Measurements from ENCODE around the gene NAA38. TPM values are rescaled to one million over a fixed set of nuclear protein-coding genes. Genes with fewer than 3 reads are reported as not detected.
A peak's percentile ranks its signal among the peaks of the same experiment; 100 is the strongest.

NAA38 gene
- 41.0 to 130 TPM (median 70.9 TPM) in 3 replicates for polyA plus RNA-seq
- polyA plus RNA-seq (2011; ENCODE audit: low read depth): 31.0 TPM
- polyA plus RNA-seq (2011; cell fraction: cytosol; rRNA removed): 30.0 and 56.4 TPM in 2 replicates
- polyA plus RNA-seq (2011; cell fraction: nucleus; rRNA removed): 21.9 and 22.5 TPM in 2 replicates
- 51.7 and 115 TPM in 2 replicates for polyA plus RNA-seq (2012; ENCODE audit: low replicate concordance)
- polyA minus RNA-seq: 11.5 to 53.1 TPM (median 28.6 TPM) in 3 replicates
- polyA minus RNA-seq (2011; cell fraction: cytosol; rRNA and poly(A)+ RNA removed): 221 TPM
- 8.3 and 23.7 TPM in 2 replicates for polyA minus RNA-seq (2011; cell fraction: nucleus; rRNA and poly(A)+ RNA removed)

DNA sequence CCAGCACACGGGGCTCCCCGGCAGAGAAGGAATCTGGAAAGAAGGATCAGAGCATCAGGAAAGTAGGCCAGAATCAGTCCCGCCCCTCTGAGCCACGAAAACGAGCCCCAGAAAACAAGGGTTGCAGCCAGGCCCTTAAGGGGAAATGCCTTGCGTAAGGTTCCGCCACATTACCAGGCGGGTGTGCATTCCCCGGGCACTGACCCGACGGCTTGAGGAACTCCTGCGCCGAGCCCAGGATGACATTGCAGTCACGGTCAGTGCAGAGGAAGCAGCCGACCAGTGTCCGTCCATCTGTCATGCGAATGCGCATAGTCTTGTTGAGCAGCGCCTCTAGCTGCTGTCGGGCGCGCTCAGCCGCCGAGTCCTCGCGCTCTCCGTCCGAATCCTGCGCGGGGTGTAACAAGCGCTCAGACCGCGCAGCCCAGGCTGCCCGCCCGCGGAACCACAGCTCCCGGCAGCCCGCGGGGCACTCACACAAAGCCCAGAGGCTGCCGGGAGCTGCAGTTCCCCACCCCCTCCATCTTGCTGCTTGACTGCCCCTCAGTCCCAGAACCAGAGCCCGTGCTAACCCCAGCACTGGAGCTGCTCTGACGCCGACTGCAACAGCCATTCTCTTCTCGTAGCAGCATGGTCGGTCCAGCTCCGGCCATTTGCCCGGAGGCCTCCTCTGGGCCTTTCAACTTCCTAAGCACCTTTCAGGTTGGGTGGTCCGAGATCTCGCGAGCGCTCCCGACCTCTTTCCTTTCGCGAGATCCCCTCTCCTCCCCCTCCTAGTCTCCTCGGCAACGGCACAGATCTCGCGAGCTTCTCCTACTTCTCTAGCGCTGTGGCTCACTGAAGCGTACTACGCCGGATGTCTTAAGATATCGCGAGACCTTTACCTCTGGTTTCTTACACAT, at the start of gene NAA38:
NAA38 (minus strand) TSS at position 749 of the 902 bp plus-strand sequence; CDS start at position 653, 96 bp downstream.
- H3K36me3 ChIP-seq (ENCODE audit: control insufficient read depth in 2 of 2, extremely low read depth in 1 of 2, insufficient read depth in 2 of 2, low read length in 2 of 2): peaks cover 17 to 18% of the 10 kb centered on the region in 2 experiments
- peak within 1 kb of the TSS; percentile 97 for H3K4me2 ChIP-seq (ENCODE audit: control insufficient read depth, extremely low read depth, insufficient read depth, low read depth, low read length)
- peaks cover 32% of the 10 kb centered on the region for H3K79me2 ChIP-seq (ENCODE audit: control insufficient read depth, insufficient read depth, low read length)
- FAIRE-seq (peak; percentile 91), DNase-seq (ENCODE audit: low read depth, low spot score) (peak; percentile 98)
- no peak for TF ChIP-seq EZH2 (IDR thresholded peaks at IDR 0.05; ENCODE audit: low read length)
- TF ChIP-seq CTCF (optimal IDR thresholded peaks at IDR 0.05 in 1 of 3, IDR thresholded peaks at IDR 0.05 in 1 of 3, conservative IDR thresholded peaks at IDR 0.05 in 1 of 3; ENCODE audit: extremely low read depth in 1 of 3, insufficient read depth in 2 of 3, low read length in 3 of 3): peak; percentile 34 to 70 (median 61)
- no peaks in the 10 kb centered on the region for H3K9me3 ChIP-seq (ENCODE audit: control insufficient read depth, low read depth, low read length)
- H3K4me1 ChIP-seq (ENCODE audit: control insufficient read depth, extremely low read depth, insufficient read depth, low read length): peaks cover 37% of the 10 kb centered on the region
- dilution Hi-C loops (cut with MboI; ENCODE audit: extremely low pct_ligation_motif_present, low sequenced_read_pairs): no loop called here
- H4K20me1 ChIP-seq (ENCODE audit: control insufficient read depth, extremely low read depth, insufficient read depth, low read length): peaks cover 8% of the 10 kb centered on the region
- no peaks in the 10 kb centered on the region for H3K9me1 ChIP-seq (ENCODE audit: control insufficient read depth, extremely low read depth, insufficient read depth, low read length)
- peak within 1 kb of the TSS; percentile 79 for H3K9ac ChIP-seq (ENCODE audit: control insufficient read depth, extremely low read depth, insufficient read depth, low read length)
- H3K27me3 ChIP-seq (ENCODE audit: control insufficient read depth, extremely low read depth, insufficient read depth, low read length): no peaks in the 10 kb centered on the region
- peak within 1 kb of the TSS; percentile 73 for H3K27ac ChIP-seq (ENCODE audit: control insufficient read depth, insufficient read depth, low read length)
- H3K4me3 ChIP-seq (ENCODE audit: control insufficient read depth in 2 of 3, extremely low read depth in 1 of 3, insufficient read depth in 2 of 3, low read depth in 1 of 3, low read length in 3 of 3): peak within 1 kb of the TSS; percentile 57 to 98 (median 79)
- H2AFZ ChIP-seq (ENCODE audit: control insufficient read depth, low read length): peak within 1 kb of the TSS; percentile 93

- FAIRE-seq: no peak
These were observed 46.1 kb upstream of the NAA38 start for GRCh38 chr17:7903154-7904103.

More at GRCh38 chr17:7903154-7904103, 46.1 kb upstream of the NAA38 start:
- no peaks in the 10 kb centered on the region for H4K20me1 ChIP-seq (ENCODE audit: control insufficient read depth, extremely low read depth, insufficient read depth, low read length)
- no peak for TF ChIP-seq EZH2 (IDR thresholded peaks at IDR 0.05; ENCODE audit: low read length)
- TF ChIP-seq CTCF (optimal IDR thresholded peaks at IDR 0.05 in 1 of 3, IDR thresholded peaks at IDR 0.05 in 1 of 3, conservative IDR thresholded peaks at IDR 0.05 in 1 of 3; ENCODE audit: extremely low read depth in 1 of 3, insufficient read depth in 2 of 3, low read length in 3 of 3): no peak
- H3K4me2 ChIP-seq (ENCODE audit: control insufficient read depth, extremely low read depth, insufficient read depth, low read depth, low read length): no peak overlapping the region
- no peaks in the 10 kb centered on the region for H3K9me3 ChIP-seq (ENCODE audit: control insufficient read depth, low read depth, low read length)
- H3K4me1 ChIP-seq (ENCODE audit: control insufficient read depth, extremely low read depth, insufficient read depth, low read length): no peaks in the 10 kb centered on the region
- no peak overlapping the region for H3K4me3 ChIP-seq (ENCODE audit: control insufficient read depth in 2 of 3, extremely low read depth in 1 of 3, insufficient read depth in 2 of 3, low read depth in 1 of 3, low read length in 3 of 3)
- H3K27me3 ChIP-seq (ENCODE audit: control insufficient read depth, extremely low read depth, insufficient read depth, low read length): no peaks in the 10 kb centered on the region
- no peak for DNase-seq (ENCODE audit: low read depth, low spot score)
- no peak overlapping the region for H3K27ac ChIP-seq (ENCODE audit: control insufficient read depth, insufficient read depth, low read length)
- dilution Hi-C loops (cut with MboI; ENCODE audit: extremely low pct_ligation_motif_present, low sequenced_read_pairs): no loop called here
- peaks cover 45 to 70% of the 10 kb centered on the region in 2 experiments for H3K36me3 ChIP-seq (ENCODE audit: control insufficient read depth in 2 of 2, extremely low read depth in 1 of 2, insufficient read depth in 2 of 2, low read length in 2 of 2)
- H3K9me1 ChIP-seq (ENCODE audit: control insufficient read depth, extremely low read depth, insufficient read depth, low read length): no peaks in the 10 kb centered on the region
- no peaks in the 10 kb centered on the region for H3K79me2 ChIP-seq (ENCODE audit: control insufficient read depth, insufficient read depth, low read length)
- no peak overlapping the region for H3K9ac ChIP-seq (ENCODE audit: control insufficient read depth, extremely low read depth, insufficient read depth, low read length)
- H2AFZ ChIP-seq (ENCODE audit: control insufficient read depth, low read length): no peak overlapping the region
